MM.1S (cell line): ENCODE measurements around the gene STAT3.
A peak's percentile ranks its signal among the peaks of the same experiment; 100 is the strongest.

Experiments used
- CTCF ChIP-seq: fragments of 300-600 bp; sonication (generic); IDR thresholded peaks from 2 replicates; pipeline ENCODE4 v1.5.1; 2016; ENCODE audit warnings: antibody characterized with exemption, low read length, mixed read lengths
- EZH2phosphoT487 ChIP-seq: fragments of 300-600 bp; sonication (generic); IDR thresholded peaks from 2 replicates; pipeline ENCODE4 v1.6.1; 2018; ENCODE audit warnings: antibody characterized with exemption, low read length

- TF ChIP-seq CTCF (peak; percentile 100), EZH2phosphoT487 (no peak)
Observed at GRCh38 chr17:42322382-42323267, 65.6 kb downstream of the STAT3 start.
